GM18505 (cell line): ENCODE measurements around the gene CRHR1.

Experiments used
- ATAC-seq: cut with Tn5 transposase; IDR thresholded peaks from one replicate; pipeline ENCODE4 v1.9.1; 2021; ENCODE audit not compliant: unreplicated experiment
- POLR2A ChIP-seq: IDR thresholded peaks from 4 replicates; pipeline ENCODE4 v1.6.1; 2011; ENCODE audit warnings: borderline replicate concordance; ENCODE audit not compliant: insufficient read depth, insufficient read length; ENCODE audit errors: extremely low read depth

CRHR1 gene

GRCh38 chr17:45750779-45751440 is 33.2 kb upstream of the CRHR1 start:
- no peak for ATAC-seq
- no peak for TF ChIP-seq POLR2A

- no peak for ATAC-seq
- no peak for TF ChIP-seq POLR2A
Measured at GRCh38 chr17:45751466-45751865, 32.7 kb upstream of the CRHR1 start.

GRCh38 chr17:45752246-45752645 is 31.9 kb upstream of the CRHR1 start:
- no peak for TF ChIP-seq POLR2A
- no peak for ATAC-seq

- no peak for ATAC-seq
- TF ChIP-seq POLR2A: no peak
Measured at GRCh38 chr17:45753645-45754225, 30.4 kb upstream of the CRHR1 start.

- no peak for ATAC-seq
- no peak for TF ChIP-seq POLR2A
Measured at GRCh38 chr17:45755050-45755449, 29.1 kb upstream of the CRHR1 start.

- TF ChIP-seq POLR2A: no peak
- no peak for ATAC-seq
Measured at GRCh38 chr17:45756266-45756991, 27.7 kb upstream of the CRHR1 start.

- TF ChIP-seq POLR2A: no peak
- no peak for ATAC-seq
Measured at GRCh38 chr17:45757431-45758218, 26.5 kb upstream of the CRHR1 start.

- TF ChIP-seq POLR2A: no peak
- no peak for ATAC-seq
Measured at GRCh38 chr17:45758544-45758943, 25.6 kb upstream of the CRHR1 start.

GRCh38 chr17:45759761-45760160 is 24.4 kb upstream of the CRHR1 start:
- ATAC-seq: no peak
- TF ChIP-seq POLR2A: no peak

- TF ChIP-seq POLR2A: no peak
Measured at GRCh38 chr17:45761957-45762565, 22.1 kb upstream of the CRHR1 start.

GRCh38 chr17:45763182-45763581 is 20.9 kb upstream of the CRHR1 start:
- no peak for ATAC-seq
- TF ChIP-seq POLR2A: no peak

More at GRCh38 chr17:45761957-45762565, 22.1 kb upstream of the CRHR1 start:
- ATAC-seq: no peak

- no peak for ATAC-seq
- no peak for TF ChIP-seq POLR2A
Measured at GRCh38 chr17:45764479-45764878, 19.6 kb upstream of the CRHR1 start.

- no peak for ATAC-seq
- no peak for TF ChIP-seq POLR2A
Measured at GRCh38 chr17:45768000-45768399, 16.1 kb upstream of the CRHR1 start.
